ENCODE measurements around the gene LRIT2. TPM values are rescaled to one million over a fixed set of nuclear protein-coding genes. Genes with fewer than 3 reads are reported as not detected.

The LRIT2 gene
- total and polyA plus RNA-seq, 12 donors: not detected

- no peak overlapping the region for H3K4me3 ChIP-seq
- no peaks in the 10 kb centered on the region for H3K4me1 ChIP-seq (replicated peaks in 1 of 2)
- no peak for TF ChIP-seq POLR2A (IDR thresholded peaks at IDR 0.05)
- TF ChIP-seq CTCF (IDR thresholded peaks at IDR 0.05): no peak
- H3K27ac ChIP-seq: no peak overlapping the region
- WGBS, 4 donors: 67 to 82% (median 77%) methylated on average over 5 of the region's 5 CpGs
- no peak for DNase-seq
- H3K36me3 ChIP-seq (replicated peaks in 1 of 2): no peaks in the 10 kb centered on the region
- no peaks in the 10 kb centered on the region for H3K9me3 ChIP-seq (replicated peaks in 1 of 3)
- H3K27me3 ChIP-seq: no peaks in the 10 kb centered on the region
- intact Hi-C loops (cut with DNase I): loop anchor here in 1 of 2 donors (2.0 to 10.0 kb wide), 2 partner anchors 111 to 275 kb away; no protein-coding TSS in a partner anchor
These were observed 38.4 kb upstream of the LRIT2 start for GRCh38 chr10:84263716-84264115.

GRCh38 chr10:84262190-84262956, 37.0 kb upstream of the LRIT2 start:
- WGBS, 4 donors: 66 to 80% (median 77%) methylated on average over 11 to 13 of the region's 13 CpGs
- TF ChIP-seq POLR2A (IDR thresholded peaks at IDR 0.05): no peak
- no peak for TF ChIP-seq CTCF (IDR thresholded peaks at IDR 0.05)
- H3K4me3 ChIP-seq: no peak overlapping the region
- DNase-seq: no peak
- no peaks in the 10 kb centered on the region for H3K27me3 ChIP-seq
- H3K27ac ChIP-seq: no peak overlapping the region
- H3K9me3 ChIP-seq (replicated peaks in 1 of 3): no peaks in the 10 kb centered on the region
- H3K36me3 ChIP-seq (replicated peaks in 1 of 2): no peaks in the 10 kb centered on the region
- H3K4me1 ChIP-seq (replicated peaks in 1 of 2): no peaks in the 10 kb centered on the region
- intact Hi-C loops (cut with DNase I): loop anchor here in 1 of 2 donors (10.0 kb wide), 1 partner anchor 112 kb away; no protein-coding TSS in a partner anchor

GRCh38 chr10:84261236-84261915, 36.0 kb upstream of the LRIT2 start:
- no peaks in the 10 kb centered on the region for H3K4me1 ChIP-seq (replicated peaks in 1 of 2)
- no peak overlapping the region for H3K4me3 ChIP-seq
- TF ChIP-seq CTCF (IDR thresholded peaks at IDR 0.05) (no peak), POLR2A (IDR thresholded peaks at IDR 0.05) (no peak)
- H3K27ac ChIP-seq: no peak overlapping the region
- intact Hi-C loops (cut with DNase I): loop anchor here in 1 of 2 donors (10.0 kb wide), 1 partner anchor 113 kb away; no protein-coding TSS in a partner anchor
- 75 to 90% (median 83%) methylated on average over 5 to 7 of the region's 7 CpGs for WGBS, 4 donors
- H3K9me3 ChIP-seq (replicated peaks in 1 of 3): no peaks in the 10 kb centered on the region
- DNase-seq: no peak
- no peaks in the 10 kb centered on the region for H3K36me3 ChIP-seq (replicated peaks in 1 of 2)
- H3K27me3 ChIP-seq: no peaks in the 10 kb centered on the region

- Histone ChIP-seq H3K27ac (no peak overlapping the region), H3K9me3 (replicated peaks in 1 of 3) (no peaks in the 10 kb centered on the region), H3K4me1 (replicated peaks in 1 of 2) (no peaks in the 10 kb centered on the region), H3K36me3 (replicated peaks in 1 of 2) (no peaks in the 10 kb centered on the region), H3K4me3 (no peak overlapping the region), H3K27me3 (no peaks in the 10 kb centered on the region)
- intact Hi-C loops (cut with DNase I): no loop called here
- DNase-seq: no peak
- no peak for TF ChIP-seq POLR2A (IDR thresholded peaks at IDR 0.05)
- TF ChIP-seq CTCF (IDR thresholded peaks at IDR 0.05): no peak
- WGBS, 4 donors: 74 to 86% (median 80%) methylated on average over 6 to 7 of the region's 7 CpGs
These were observed 32.8 kb upstream of the LRIT2 start for GRCh38 chr10:84258034-84258695.

Data from adrenal gland (tissue), 12 donors.